Transverse colon (tissue), 4 donors: ENCODE data around the gene ATOH8. TPM values are rescaled to one million over a fixed set of nuclear protein-coding genes. Genes with fewer than 3 reads are reported as not detected.
A peak's percentile ranks its signal among the peaks of the same experiment; 100 is the strongest.

Source experiments
- DNase-seq: peaks from one replicate; pipeline ENCODE4 v3.0.0-alpha.2; 2019
- H3K27ac ChIP-seq, 4 donors: fragments of 200-600 bp; sonication (generic); 2 replicates each; pipeline ENCODE4 v1.5.1; 2016 to 2018; ENCODE audit warnings: inconsistent platforms in 4 of 4
- H3K27me3 ChIP-seq: fragments of 200-600 bp; sonication (generic); 2 replicates; pipeline ENCODE4 v1.5.1; 2017; ENCODE audit warnings: inconsistent platforms
- H3K36me3 ChIP-seq, 4 donors: fragments of 200-600 bp; sonication (generic); 2 replicates each; pipeline ENCODE4 v1.5.1; 2017 to 2019; ENCODE audit warnings: inconsistent platforms in 4 of 4
- H3K4me1 ChIP-seq, 4 donors: fragments of 200-600 bp; sonication (generic); 2 replicates each; pipeline ENCODE4 v1.5.1; 2017 to 2020; ENCODE audit warnings: inconsistent platforms in 4 of 4
- H3K4me3 ChIP-seq, 4 donors: fragments of 200-600 bp; sonication (generic); 1 replicate in 1 of 4; 2 replicates in 3 of 4; pipeline versions ENCODE4 v1.5.1 to v1.6.1; 2017 to 2019; ENCODE audit warnings: inconsistent platforms in 4 of 4
- H3K9me3 ChIP-seq, 2 donors: fragments of 200-600 bp; sonication (generic); 2 replicates each; pipeline ENCODE4 v1.5.1; 2017 to 2019; ENCODE audit warnings: inconsistent platforms in 2 of 2
- EP300 ChIP-seq: sonication (generic); formaldehyde crosslinking; IDR thresholded peaks from one replicate; pipeline ENCODE4 v1.6.1; 2017; ENCODE audit warnings: antibody characterized with exemption, low read depth
- POLR2A ChIP-seq: fragments of 450-650 bp; IDR thresholded peaks from one replicate; pipeline ENCODE4 v1.6.1; 2016; ENCODE audit warnings: antibody characterized with exemption, mild to moderate bottlenecking, moderate library complexity
- POLR2AphosphoS5 ChIP-seq, 3 donors: sonication (generic); formaldehyde crosslinking; IDR thresholded peaks; one replicate each; pipeline ENCODE4 v1.6.1; 2016; ENCODE audit warnings: antibody characterized with exemption in 3 of 3
- WGBS, 2 donors: methylation state at CpG; one replicate each; pipeline ENCODE4 v1.1.5; 2018; ENCODE audit warnings: low coverage in 1 of 2; 5-methylcytosine and 5-hydroxymethylcytosine counted together
- in situ Hi-C, 4 donors: fragments of 200-750 bp; cut with MboI; loops; one replicate each; pipeline versions ENCODE4 v1.15.0 to v1.15.1; 2017; ENCODE audit warnings: low sequenced_read_pairs in 3 of 4, low pct_ligation_motif_present in 1 of 4, low pct_unique_long_range_greater_than_20kb in 1 of 4
- intact Hi-C: fragments of 100-400 bp; cut with DNase I; formaldehyde crosslinking; loops from one replicate; pipeline ENCODE4 v1.15.1; 2023; ENCODE audit warnings: low total_unique reads
- total RNA-seq, 4 donors: library from RNA; depleted of rRNA; stranded (reverse); fragments of >200 nt; gene quantifications; one replicate each; pipeline ENCODE4 v1.1.0, GENCODE V29; 2016
- TF ChIP-seq, protein P1 (sequence below), 5 experiments: fragments of 200-600 bp in 3 of 5; fragments of 450-650 bp in 2 of 5; sonication (generic) in 3 of 5; IDR thresholded peaks; 1 replicate in 2 of 5; 2 replicates in 3 of 5; pipeline ENCODE4 v1.5.1; 2016 to 2017; ENCODE audit warnings: antibody characterized with exemption in 5 of 5, inconsistent platforms in 3 of 5, mild to moderate bottlenecking in 2 of 5, moderate library complexity in 1 of 5

ATOH8 gene
- total RNA-seq, 4 donors from 2014 or later = 7.4 to 32.6 (median 14.4) TPM

DNA sequence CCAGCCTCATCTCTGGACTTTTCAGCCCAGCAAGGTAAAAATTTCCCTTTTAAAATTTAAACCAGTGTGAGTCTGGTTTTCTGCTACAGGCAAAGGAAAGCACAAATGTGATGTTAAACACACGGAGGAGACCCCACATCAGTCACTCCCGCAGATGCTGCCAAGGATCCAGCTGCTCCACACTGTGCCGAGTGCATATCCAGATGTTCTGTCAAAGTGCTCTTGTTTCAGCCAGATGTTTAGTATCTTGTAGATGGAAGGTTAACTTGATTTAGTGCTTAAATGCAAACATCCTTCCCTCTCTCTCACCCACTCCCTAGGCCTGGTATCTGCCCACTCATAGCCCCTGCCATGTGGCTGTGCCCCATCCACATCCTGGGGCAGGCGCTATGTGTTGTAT is 15.8 kb upstream of the ATOH8 start:
- peaks cover 12 to 30% (median 21%) of the 10 kb centered on the region in 4 donors for H3K4me1 ChIP-seq
- no peaks in the 10 kb centered on the region for H3K36me3 ChIP-seq
- H3K27me3 ChIP-seq = no peaks in the 10 kb centered on the region
- WGBS, 2 donors = 67 to 70% methylated on average over 3 to 4 of the region's 4 CpGs
- H3K27ac ChIP-seq = peak overlapping the region; percentile 57 to 82 (median 72)
- no peak overlapping the region for H3K4me3 ChIP-seq
- no peak for DNase-seq
- in situ Hi-C loops = loop anchor here in 2 of 4 donors (5.0 kb wide), 2 partner anchors 69 to 74 kb away; no protein-coding TSS in a partner anchor
- no peaks in the 10 kb centered on the region for H3K9me3 ChIP-seq
- intact Hi-C loops = no loop called here
- no peak for TF ChIP-seq POLR2A
- TF ChIP-seq, protein P1, sequence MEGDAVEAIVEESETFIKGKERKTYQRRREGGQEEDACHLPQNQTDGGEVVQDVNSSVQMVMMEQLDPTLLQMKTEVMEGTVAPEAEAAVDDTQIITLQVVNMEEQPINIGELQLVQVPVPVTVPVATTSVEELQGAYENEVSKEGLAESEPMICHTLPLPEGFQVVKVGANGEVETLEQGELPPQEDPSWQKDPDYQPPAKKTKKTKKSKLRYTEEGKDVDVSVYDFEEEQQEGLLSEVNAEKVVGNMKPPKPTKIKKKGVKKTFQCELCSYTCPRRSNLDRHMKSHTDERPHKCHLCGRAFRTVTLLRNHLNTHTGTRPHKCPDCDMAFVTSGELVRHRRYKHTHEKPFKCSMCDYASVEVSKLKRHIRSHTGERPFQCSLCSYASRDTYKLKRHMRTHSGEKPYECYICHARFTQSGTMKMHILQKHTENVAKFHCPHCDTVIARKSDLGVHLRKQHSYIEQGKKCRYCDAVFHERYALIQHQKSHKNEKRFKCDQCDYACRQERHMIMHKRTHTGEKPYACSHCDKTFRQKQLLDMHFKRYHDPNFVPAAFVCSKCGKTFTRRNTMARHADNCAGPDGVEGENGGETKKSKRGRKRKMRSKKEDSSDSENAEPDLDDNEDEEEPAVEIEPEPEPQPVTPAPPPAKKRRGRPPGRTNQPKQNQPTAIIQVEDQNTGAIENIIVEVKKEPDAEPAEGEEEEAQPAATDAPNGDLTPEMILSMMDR (IDR thresholded peaks at IDR 0.05) = no peak
- TF ChIP-seq POLR2AphosphoS5 (IDR thresholded peaks at IDR 0.05) = no peak
- no peak for TF ChIP-seq EP300

DNA sequence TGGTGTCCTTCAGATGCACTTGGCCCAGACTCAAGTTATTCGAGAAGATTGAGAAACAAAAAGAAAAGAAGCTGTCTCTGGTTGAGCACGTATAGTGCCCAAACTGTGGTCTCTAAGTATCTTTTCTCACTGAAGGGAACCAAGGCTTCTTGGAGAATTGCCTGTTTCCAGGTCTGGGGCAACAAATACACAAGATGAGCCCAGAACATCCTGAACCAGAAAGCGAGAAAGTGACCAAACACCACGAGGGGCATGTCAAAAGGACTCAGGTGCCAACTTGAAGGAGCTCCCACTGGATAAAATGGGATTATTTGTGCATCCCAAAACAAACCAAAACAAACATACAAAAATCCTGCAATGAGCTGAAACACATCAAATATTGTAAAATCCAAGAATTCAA is 13.6 kb upstream of the ATOH8 start:
- DNase-seq = no peak
- TF ChIP-seq EP300 (no peak), POLR2AphosphoS5 (IDR thresholded peaks at IDR 0.05) (no peak), POLR2A (no peak)
- TF ChIP-seq, protein P1 (IDR thresholded peaks at IDR 0.05) = no peak
- H3K4me3 ChIP-seq = no peak overlapping the region
- H3K9me3 ChIP-seq = no peaks in the 10 kb centered on the region
- H3K27ac ChIP-seq = peak overlapping the region in 2 of 4 donors; percentile 82 to 87
- in situ Hi-C loops (loop anchor here in 1 of 4 donors (5.0 kb wide), 1 partner anchor 72 kb away; no protein-coding TSS in a partner anchor), intact Hi-C loops (no loop called here)
- no peaks in the 10 kb centered on the region for H3K27me3 ChIP-seq
- no peaks in the 10 kb centered on the region for H3K36me3 ChIP-seq
- peaks cover 26 to 49% (median 37%) of the 10 kb centered on the region in 4 donors for H3K4me1 ChIP-seq
- 76 to 88% methylated on average over 3 to 4 of the region's 4 CpGs for WGBS, 2 donors

DNA sequence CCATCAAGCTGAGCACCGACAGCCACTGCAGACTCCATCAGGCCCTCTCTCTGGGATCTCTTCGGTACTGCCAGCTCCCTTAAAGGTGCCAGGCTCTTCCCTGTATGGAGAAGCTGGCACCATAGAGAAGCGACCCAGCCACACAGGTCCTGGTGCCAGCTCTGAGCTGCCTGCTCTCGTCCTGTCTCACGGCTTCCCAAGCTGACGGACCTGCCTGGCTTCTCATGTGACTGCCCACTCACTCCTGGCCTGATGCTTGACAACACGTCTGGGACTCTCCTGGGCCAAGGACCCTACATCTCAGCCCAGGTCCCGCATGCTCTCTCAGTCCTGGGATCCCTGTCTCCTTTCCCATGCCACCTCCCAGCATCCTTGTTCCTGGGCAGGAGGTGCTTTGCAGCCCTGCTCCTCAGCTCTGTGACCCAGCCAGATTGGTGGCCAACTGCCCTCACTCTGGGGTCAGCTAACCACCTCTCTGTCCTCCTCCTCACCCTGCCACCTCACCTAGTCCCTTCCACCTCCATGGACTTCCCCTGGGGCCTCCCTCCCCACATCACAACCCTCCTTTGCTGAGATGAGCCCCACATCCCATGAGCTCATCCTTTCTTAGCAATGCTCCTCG is 12.5 kb upstream of the ATOH8 start:
- Histone ChIP-seq H3K36me3 (no peaks in the 10 kb centered on the region), H3K27ac (peak overlapping the region; percentile 80 to 88 (median 84)), H3K4me3 (no peak overlapping the region), H3K4me1 (peaks cover 26 to 56% (median 43%) of the 10 kb centered on the region in 4 donors), H3K27me3 (no peaks in the 10 kb centered on the region), H3K9me3 (no peaks in the 10 kb centered on the region)
- intact Hi-C loops (no loop called here), in situ Hi-C loops (loop anchor here in 1 of 4 donors (5.0 kb wide), 1 partner anchor 71 kb away; no protein-coding TSS in a partner anchor)
- DNase-seq = no peak
- TF ChIP-seq EP300 (no peak), POLR2A (no peak), POLR2AphosphoS5 (IDR thresholded peaks at IDR 0.05) (no peak)
- TF ChIP-seq, protein P1 (IDR thresholded peaks at IDR 0.05) = no peak
- WGBS, 2 donors = 81% methylated on average over 9 of the region's 9 CpGs; no CpG with 5 or more reads in 1 of the 2 donors

DNA sequence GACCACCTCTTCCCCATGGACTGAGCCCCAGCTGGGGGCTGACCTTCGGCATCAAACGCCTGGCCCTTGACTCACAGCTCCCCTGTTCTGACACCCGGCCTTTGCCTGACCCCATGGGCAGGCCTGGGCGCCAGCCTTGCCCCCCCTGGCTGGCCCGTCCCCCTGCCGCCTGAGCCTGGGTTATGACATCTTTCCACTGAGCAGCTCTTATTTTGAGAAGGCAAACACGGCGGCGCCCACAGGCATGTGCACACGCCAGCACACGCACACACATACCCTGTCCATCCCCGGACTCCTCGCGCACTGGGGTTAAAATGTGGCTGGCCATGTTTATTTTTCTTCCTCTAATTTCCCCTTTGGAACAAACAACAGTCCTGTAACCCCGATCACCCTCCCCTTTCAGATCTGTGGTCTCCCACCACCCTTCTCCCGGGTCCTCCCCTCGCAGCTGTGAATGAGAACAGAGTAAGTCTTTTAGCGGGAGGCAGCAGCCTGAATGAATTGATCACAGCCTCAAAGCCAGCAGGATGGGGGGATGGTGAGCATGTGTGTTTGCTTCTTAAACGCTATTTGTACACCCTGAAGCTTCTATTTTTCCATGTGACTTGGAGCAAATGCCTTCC is 11.8 kb upstream of the ATOH8 start:
- intact Hi-C loops (no loop called here), in situ Hi-C loops (loop anchor here in 1 of 4 donors (5.0 kb wide), 1 partner anchor 70 kb away; no protein-coding TSS in a partner anchor)
- H3K4me3 ChIP-seq = no peak overlapping the region
- peaks cover 26 to 56% (median 42%) of the 10 kb centered on the region in 4 donors for H3K4me1 ChIP-seq
- H3K27ac ChIP-seq = peak overlapping the region; percentile 80 to 88 (median 84)
- no peaks in the 10 kb centered on the region for H3K36me3 ChIP-seq
- H3K9me3 ChIP-seq = no peaks in the 10 kb centered on the region
- WGBS, 2 donors = 11 to 27% methylated on average over 6 to 19 of the region's 19 CpGs
- peak; percentile 51 for DNase-seq
- no peaks in the 10 kb centered on the region for H3K27me3 ChIP-seq
- peak; percentile 30 to 66 (median 37) for TF ChIP-seq POLR2AphosphoS5 (IDR thresholded peaks at IDR 0.05)
- TF ChIP-seq, protein P1 (IDR thresholded peaks at IDR 0.05) = no peak
